ENCODE results near the gene FAM20B. TPM values are rescaled to one million over a fixed set of nuclear protein-coding genes. Genes with fewer than 3 reads are reported as not detected.
A peak's percentile ranks its signal among the peaks of the same experiment; 100 is the strongest.

Gene FAM20B
- total and polyA plus RNA-seq, 2 experiments from 2014 or later: 5.3 to 22.5 TPM

DNA sequence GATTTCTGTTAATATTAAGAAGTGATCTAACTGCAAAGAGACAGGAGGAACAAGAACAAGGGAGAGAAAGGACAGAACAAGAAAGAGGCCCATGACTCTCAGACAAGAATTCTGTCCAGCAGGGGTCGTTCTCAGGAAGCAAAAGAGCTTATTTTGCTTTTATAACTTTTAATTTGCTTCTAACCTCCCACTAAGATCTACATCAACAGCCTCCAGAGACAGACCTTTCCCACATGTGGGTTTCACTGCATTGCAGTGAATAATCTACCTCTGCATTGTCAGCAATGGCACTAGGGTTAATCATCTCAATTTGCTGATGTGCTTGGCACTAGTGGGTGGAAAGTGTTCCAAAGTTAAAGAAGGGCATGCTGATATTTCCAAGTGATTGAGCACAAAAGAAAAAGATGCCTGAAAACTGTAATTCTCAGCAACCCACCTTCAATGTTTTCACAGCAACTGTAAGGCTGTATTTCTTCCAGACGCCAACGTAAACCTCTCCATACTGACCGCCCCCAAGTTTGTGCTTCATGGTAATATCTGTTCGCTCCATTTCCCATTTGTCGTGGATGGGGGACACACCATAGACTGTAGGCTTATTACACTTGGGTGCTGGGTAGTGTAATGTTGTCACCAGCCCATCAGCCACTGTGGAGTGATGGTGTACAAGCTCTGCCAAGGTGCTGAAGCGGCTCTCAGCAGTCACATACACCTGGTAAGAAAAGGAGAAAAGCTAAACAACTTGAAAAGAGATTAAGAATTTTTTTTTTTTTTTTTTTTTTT is 95.7 kb downstream of the FAM20B start:
- no peak overlapping the region for H3K4me2 ChIP-seq
- peaks cover 16% of the 10 kb centered on the region for H3K36me3 ChIP-seq (ENCODE audit: insufficient read depth)
- no peaks in the 10 kb centered on the region; the same call in 1 of the 2 replicates for H3K79me2 ChIP-seq (replicated peaks; ENCODE audit: insufficient read depth)
- peaks cover 5% of the 10 kb centered on the region; the same call in 1 of the 2 replicates for H3F3A ChIP-seq (replicated peaks; ENCODE audit: low read depth)
- H3K4me3 ChIP-seq: no peak overlapping the region
- DNase-seq (ENCODE audit: low spot score) (peak; percentile 79), ATAC-seq (peak; percentile 62)
- H3K27me3 ChIP-seq (ENCODE audit: insufficient read depth): no peaks in the 10 kb centered on the region
- no peaks in the 10 kb centered on the region for H4K20me1 ChIP-seq (replicated peaks; ENCODE audit: insufficient read depth)
- H3K9me3 Mint-ChIP-seq: no peaks in the 10 kb centered on the region
- H2AFZ ChIP-seq: no peak overlapping the region
- peaks cover 5% of the 10 kb centered on the region for H3K4me1 Mint-ChIP-seq
- TF ChIP-seq JUNB (IDR thresholded peaks at IDR 0.05; ENCODE audit: unreplicated experiment): no peak
- TF ChIP-seq, protein P1, sequence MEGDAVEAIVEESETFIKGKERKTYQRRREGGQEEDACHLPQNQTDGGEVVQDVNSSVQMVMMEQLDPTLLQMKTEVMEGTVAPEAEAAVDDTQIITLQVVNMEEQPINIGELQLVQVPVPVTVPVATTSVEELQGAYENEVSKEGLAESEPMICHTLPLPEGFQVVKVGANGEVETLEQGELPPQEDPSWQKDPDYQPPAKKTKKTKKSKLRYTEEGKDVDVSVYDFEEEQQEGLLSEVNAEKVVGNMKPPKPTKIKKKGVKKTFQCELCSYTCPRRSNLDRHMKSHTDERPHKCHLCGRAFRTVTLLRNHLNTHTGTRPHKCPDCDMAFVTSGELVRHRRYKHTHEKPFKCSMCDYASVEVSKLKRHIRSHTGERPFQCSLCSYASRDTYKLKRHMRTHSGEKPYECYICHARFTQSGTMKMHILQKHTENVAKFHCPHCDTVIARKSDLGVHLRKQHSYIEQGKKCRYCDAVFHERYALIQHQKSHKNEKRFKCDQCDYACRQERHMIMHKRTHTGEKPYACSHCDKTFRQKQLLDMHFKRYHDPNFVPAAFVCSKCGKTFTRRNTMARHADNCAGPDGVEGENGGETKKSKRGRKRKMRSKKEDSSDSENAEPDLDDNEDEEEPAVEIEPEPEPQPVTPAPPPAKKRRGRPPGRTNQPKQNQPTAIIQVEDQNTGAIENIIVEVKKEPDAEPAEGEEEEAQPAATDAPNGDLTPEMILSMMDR (conservative IDR thresholded peaks at IDR 0.05; ENCODE audit: low read depth in 2 of 2): peak; percentile 70 to 75
- no peaks in the 10 kb centered on the region for H3K9me2 ChIP-seq (ENCODE audit: insufficient read depth)
- peaks cover 26% of the 10 kb centered on the region for H3K36me3 Mint-ChIP-seq (ENCODE audit: low read depth)
- peaks cover 24% of the 10 kb centered on the region for H3K4me1 ChIP-seq (ENCODE audit: insufficient read depth)
- H3K4me3 Mint-ChIP-seq: no peak overlapping the region
- peak overlapping the region; percentile 47; the same call in 1 of the 2 replicates for H3K27ac ChIP-seq (ENCODE audit: low read depth)
- no peaks in the 10 kb centered on the region for H3K27me3 Mint-ChIP-seq (ENCODE audit: insufficient read depth, low read depth, poor library complexity)
- no peak overlapping the region for H3K27ac Mint-ChIP-seq

DNA sequence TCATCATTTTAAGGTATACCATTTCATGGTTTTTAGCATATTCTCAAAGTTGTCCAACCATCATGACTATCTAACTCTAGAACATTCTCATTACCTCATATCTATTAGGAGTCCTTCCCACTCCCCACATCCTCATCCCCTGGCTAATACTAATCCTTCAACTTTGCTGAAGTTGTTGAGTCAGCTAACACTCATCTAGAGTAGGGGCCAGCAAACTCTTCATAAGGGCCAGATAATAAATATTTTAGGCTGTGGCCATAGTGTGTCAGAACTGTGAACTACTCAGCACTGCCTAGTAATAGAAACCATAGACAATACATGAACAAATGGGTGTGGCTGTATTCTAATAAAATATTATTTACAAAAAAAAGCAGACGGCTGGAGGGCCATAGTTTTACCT is 99.2 kb downstream of the FAM20B start:
- Histone ChIP-seq H4K20me1 (replicated peaks; ENCODE audit: insufficient read depth) (no peaks in the 10 kb centered on the region; the same call in 1 of the 2 replicates), H3K4me2 (no peak overlapping the region), H3K9me2 (ENCODE audit: insufficient read depth) (no peaks in the 10 kb centered on the region), H3K4me1 (ENCODE audit: insufficient read depth) (peaks cover 12% of the 10 kb centered on the region), H3K4me3 (no peak overlapping the region), H3F3A (replicated peaks; ENCODE audit: low read depth) (0 out of 2 replicates have a peak, but pooled peaks cover 5% of the 10 kb centered on the region), H3K27ac (ENCODE audit: low read depth) (no peak overlapping the region), H3K27me3 (ENCODE audit: insufficient read depth) (no peaks in the 10 kb centered on the region), H3K36me3 (ENCODE audit: insufficient read depth) (peaks cover 7% of the 10 kb centered on the region; the same call in 1 of the 2 replicates), H2AFZ (no peak overlapping the region), H3K79me2 (replicated peaks; ENCODE audit: insufficient read depth) (no peaks in the 10 kb centered on the region; the same call in 1 of the 2 replicates)
- Mint-ChIP-seq H3K27ac (peak overlapping the region; percentile 45), H3K9me3 (no peaks in the 10 kb centered on the region), H3K4me3 (no peak overlapping the region), H3K4me1 (no peaks in the 10 kb centered on the region), H3K27me3 (ENCODE audit: insufficient read depth, low read depth, poor library complexity) (no peaks in the 10 kb centered on the region), H3K36me3 (ENCODE audit: low read depth) (peaks cover 3% of the 10 kb centered on the region; the same call in 1 of the 3 replicates)
- no peak for DNase-seq (ENCODE audit: low spot score)
- ATAC-seq: no peak
- TF ChIP-seq, protein P1 (conservative IDR thresholded peaks at IDR 0.05; ENCODE audit: low read depth in 2 of 2): no peak
- TF ChIP-seq POLR2AphosphoS5 (IDR thresholded peaks at IDR 0.05; ENCODE audit: low read depth): no peak

Other genes with a start within 250 kb of the FAM20B start
- not detected in 2 replicates for gene ANGPTL1, start 154.8 kb upstream of the FAM20B start, total RNA-seq (2014; rRNA removed; shearing (Covaris generic))
- 0.19 and 0.58 TPM in 2 replicates for gene ANGPTL1, start 154.8 kb upstream of the FAM20B start, polyA plus RNA-seq (2016; fragmentation: Nextera tagmentation; extraction: Ambion mirVana)
- gene TOR3A, start 56.2 kb downstream of the FAM20B start, total RNA-seq (2014; rRNA removed; shearing (Covaris generic)): 49.7 and 57.6 TPM in 2 replicates
- 11.2 TPM in 2 replicates for gene TOR3A, start 56.2 kb downstream of the FAM20B start, polyA plus RNA-seq (2016; fragmentation: Nextera tagmentation; extraction: Ambion mirVana)
- 21.5 and 22.7 TPM in 2 replicates for gene ABL2, start 203.8 kb downstream of the FAM20B start, total RNA-seq (2014; rRNA removed; shearing (Covaris generic))
- gene ABL2, start 203.8 kb downstream of the FAM20B start, polyA plus RNA-seq (2016; fragmentation: Nextera tagmentation; extraction: Ambion mirVana): 3.8 and 5.8 TPM in 2 replicates

All from GM23338 (cell line).